ENCODE data around the gene PDE4D.

Gene PDE4D

DNA sequence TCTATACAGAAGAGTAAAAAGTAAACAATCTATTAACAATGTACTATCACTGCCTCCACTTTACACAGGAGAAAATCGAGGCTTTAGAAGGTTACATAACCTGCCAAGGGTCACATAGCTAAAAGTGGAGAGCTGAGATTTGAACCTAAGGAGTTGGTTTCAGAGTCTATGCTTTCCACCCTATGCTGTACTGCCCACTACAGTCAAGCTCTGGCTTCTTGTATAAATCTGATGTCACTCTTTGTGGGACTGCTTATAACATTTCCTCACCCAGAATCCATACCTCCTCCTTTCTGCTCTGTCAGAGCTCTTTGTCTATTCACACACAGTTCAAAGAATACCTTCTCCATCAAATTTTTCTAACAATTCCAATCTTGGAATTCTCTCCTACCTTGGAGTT is 807.5 kb downstream of the PDE4D start (continued):
- TF ChIP-seq TCF4 (CRISPR knock-in tag; IDR thresholded peaks at IDR 0.05; ENCODE audit: borderline replicate concordance) = no peak
- no peak for TF ChIP-seq BACH2 (CRISPR knock-in tag; IDR thresholded peaks at IDR 0.05; ENCODE audit: borderline replicate concordance)

DNA sequence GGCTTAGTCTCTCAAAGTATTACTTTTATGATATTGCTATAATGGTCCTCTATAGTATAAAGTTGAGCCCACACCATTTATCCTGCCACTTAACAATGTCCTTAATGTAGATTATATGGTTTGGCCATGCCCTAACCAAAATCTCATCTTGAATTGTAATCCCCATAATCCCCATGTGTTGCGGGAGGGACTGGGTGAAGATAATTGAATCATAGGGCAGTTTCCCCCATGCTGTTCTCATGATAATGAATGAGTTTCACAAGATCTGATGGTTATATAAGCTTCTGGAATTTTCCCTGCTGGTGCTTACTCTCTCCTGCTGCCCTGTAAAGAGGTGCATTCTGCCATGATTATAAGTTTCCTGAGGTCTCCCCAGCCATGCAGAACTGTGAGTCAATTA is 811.8 kb downstream of the PDE4D start:
- no peak for ATAC-seq
- TF ChIP-seq ARNTL (CRISPR knock-in tag; IDR thresholded peaks at IDR 0.05; ENCODE audit: borderline replicate concordance, low read depth) = no peak
- no peak for TF ChIP-seq TOX (CRISPR knock-in tag; IDR thresholded peaks at IDR 0.05; ENCODE audit: borderline replicate concordance)
- TF ChIP-seq ZNF70 (CRISPR knock-in tag; IDR thresholded peaks at IDR 0.05) = no peak
- TF ChIP-seq ZNF565 (CRISPR knock-in tag; conservative IDR thresholded peaks at IDR 0.05; ENCODE audit: low read depth) = no peak
- TF ChIP-seq TCF4 (CRISPR knock-in tag; IDR thresholded peaks at IDR 0.05; ENCODE audit: borderline replicate concordance) = no peak
- no peak for TF ChIP-seq ZFP3 (CRISPR knock-in tag; IDR thresholded peaks at IDR 0.05)
- TF ChIP-seq ZFP30 (CRISPR knock-in tag; IDR thresholded peaks at IDR 0.05) = no peak
- TF ChIP-seq ESRRG (CRISPR knock-in tag; IDR thresholded peaks at IDR 0.05) = no peak
- no peak for TF ChIP-seq OSR1 (CRISPR knock-in tag; IDR thresholded peaks at IDR 0.05)
- TF ChIP-seq, protein P1, sequence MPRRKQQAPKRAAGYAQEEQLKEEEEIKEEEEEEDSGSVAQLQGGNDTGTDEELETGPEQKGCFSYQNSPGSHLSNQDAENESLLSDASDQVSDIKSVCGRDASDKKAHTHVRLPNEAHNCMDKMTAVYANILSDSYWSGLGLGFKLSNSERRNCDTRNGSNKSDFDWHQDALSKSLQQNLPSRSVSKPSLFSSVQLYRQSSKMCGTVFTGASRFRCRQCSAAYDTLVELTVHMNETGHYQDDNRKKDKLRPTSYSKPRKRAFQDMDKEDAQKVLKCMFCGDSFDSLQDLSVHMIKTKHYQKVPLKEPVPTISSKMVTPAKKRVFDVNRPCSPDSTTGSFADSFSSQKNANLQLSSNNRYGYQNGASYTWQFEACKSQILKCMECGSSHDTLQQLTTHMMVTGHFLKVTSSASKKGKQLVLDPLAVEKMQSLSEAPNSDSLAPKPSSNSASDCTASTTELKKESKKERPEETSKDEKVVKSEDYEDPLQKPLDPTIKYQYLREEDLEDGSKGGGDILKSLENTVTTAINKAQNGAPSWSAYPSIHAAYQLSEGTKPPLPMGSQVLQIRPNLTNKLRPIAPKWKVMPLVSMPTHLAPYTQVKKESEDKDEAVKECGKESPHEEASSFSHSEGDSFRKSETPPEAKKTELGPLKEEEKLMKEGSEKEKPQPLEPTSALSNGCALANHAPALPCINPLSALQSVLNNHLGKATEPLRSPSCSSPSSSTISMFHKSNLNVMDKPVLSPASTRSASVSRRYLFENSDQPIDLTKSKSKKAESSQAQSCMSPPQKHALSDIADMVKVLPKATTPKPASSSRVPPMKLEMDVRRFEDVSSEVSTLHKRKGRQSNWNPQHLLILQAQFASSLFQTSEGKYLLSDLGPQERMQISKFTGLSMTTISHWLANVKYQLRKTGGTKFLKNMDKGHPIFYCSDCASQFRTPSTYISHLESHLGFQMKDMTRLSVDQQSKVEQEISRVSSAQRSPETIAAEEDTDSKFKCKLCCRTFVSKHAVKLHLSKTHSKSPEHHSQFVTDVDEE (CRISPR knock-in tag; IDR thresholded peaks at IDR 0.05) = no peak
- TF ChIP-seq, protein P2, sequence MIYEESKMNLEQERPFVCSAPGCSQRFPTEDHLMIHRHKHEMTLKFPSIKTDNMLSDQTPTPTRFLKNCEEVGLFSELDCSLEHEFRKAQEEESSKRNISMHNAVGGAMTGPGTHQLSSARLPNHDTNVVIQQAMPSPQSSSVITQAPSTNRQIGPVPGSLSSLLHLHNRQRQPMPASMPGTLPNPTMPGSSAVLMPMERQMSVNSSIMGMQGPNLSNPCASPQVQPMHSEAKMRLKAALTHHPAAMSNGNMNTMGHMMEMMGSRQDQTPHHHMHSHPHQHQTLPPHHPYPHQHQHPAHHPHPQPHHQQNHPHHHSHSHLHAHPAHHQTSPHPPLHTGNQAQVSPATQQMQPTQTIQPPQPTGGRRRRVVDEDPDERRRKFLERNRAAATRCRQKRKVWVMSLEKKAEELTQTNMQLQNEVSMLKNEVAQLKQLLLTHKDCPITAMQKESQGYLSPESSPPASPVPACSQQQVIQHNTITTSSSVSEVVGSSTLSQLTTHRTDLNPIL (CRISPR knock-in tag; IDR thresholded peaks at IDR 0.05; ENCODE audit: low read depth) = no peak
- no peak for TF ChIP-seq BACH2 (CRISPR knock-in tag; IDR thresholded peaks at IDR 0.05; ENCODE audit: borderline replicate concordance)
- TF ChIP-seq, protein P3, sequence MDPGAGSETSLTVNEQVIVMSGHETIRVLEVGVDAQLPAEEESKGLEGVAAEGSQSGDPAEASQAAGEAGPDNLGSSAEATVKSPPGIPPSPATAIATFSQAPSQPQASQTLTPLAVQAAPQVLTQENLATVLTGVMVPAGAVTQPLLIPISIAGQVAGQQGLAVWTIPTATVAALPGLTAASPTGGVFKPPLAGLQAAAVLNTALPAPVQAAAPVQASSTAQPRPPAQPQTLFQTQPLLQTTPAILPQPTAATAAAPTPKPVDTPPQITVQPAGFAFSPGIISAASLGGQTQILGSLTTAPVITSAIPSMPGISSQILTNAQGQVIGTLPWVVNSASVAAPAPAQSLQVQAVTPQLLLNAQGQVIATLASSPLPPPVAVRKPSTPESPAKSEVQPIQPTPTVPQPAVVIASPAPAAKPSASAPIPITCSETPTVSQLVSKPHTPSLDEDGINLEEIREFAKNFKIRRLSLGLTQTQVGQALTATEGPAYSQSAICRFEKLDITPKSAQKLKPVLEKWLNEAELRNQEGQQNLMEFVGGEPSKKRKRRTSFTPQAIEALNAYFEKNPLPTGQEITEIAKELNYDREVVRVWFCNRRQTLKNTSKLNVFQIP (CRISPR knock-in tag; IDR thresholded peaks at IDR 0.05; ENCODE audit: borderline replicate concordance, low read depth) = no peak
- no peak for TF ChIP-seq GLIS3 (CRISPR knock-in tag; IDR thresholded peaks at IDR 0.05)
- TF ChIP-seq ISL1 (CRISPR knock-in tag; IDR thresholded peaks at IDR 0.05) = no peak

DNA sequence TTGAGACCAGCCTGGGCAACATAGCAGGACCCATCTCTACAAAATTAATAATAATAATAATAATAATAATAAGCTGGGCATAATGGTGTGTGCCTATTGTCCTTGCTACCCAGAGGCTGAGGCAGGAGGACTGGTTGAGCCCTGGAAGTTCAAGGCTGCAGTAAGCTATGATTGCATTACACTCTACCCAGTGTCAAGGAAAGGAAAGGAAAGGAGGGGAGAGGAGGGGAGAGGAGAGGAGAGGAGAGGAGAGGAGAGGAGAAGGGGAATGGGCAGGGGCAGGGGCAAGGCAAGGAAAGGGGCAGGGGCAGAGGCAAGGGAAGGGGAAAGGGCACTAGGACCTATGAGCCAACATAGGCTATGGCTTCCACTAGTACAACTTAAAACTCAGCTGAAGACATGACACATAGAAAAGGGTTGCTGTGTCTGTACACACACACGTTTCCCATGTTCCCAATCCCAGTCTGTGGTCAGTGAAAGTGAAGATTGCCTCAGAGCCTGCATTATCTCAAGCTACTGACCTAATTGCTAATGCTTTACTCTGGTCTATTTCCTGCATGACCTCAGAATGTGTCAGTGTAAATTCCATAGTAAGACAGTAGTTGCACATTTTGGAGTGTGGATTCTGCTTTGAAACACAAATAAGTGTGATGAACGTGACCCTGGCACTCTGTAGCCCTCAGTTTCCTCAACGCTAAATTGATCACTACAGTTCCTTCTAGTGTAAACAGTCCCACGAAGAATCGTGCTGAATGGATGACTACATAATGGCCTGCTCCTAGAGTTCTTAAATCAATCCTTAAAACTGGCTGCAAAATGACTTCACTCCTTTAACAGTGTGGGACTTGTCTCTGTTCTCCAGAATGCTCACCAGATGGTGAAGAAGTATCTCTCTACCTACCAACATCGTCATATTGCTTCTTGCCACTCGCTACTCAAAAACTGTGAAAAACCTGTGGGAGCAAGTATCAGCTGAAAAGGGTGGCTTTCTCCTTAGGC is 813.6 kb downstream of the PDE4D start:
- TF ChIP-seq ISL1 (CRISPR knock-in tag; IDR thresholded peaks at IDR 0.05) = peak; percentile 73
- no peak for TF ChIP-seq ZFP3 (CRISPR knock-in tag; IDR thresholded peaks at IDR 0.05)
- peak; percentile 88 for ATAC-seq

DNA sequence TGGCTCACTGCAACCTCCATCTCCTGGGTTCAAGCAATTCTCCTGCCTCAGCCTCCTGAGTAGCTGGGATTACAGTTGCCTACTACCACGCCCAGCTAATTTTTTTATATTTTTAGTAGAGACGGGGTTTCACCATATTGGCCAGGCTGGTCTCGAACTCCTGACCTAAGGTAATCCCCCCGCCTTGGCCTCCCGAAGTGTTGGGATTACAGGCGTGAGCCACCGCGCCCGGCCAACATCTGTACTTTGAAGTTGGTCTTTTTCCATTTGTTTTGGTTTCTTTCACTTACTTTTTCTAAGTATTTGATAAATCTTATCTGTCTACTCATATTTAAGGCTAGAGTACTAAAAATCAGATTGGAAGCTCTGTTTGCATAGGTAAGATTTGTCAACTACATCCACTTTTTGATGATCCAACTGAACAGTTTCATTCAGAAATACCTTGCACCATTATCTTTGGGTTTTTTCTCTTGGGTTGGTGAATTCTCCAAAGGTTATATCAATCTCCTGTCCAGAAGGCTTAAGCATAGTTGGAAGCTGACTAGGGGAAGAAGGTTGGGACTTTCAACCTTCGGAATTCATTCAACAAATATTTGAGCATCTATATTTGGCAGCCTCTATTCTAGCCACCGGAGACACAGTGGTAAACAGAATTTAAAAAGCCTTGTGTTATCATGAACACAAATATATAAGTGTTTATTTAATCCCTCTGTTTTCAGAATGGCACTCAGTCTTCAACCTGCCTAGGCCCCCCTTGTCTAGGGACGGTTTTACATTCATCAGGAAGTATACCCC is 821.6 kb downstream of the PDE4D start:
- ATAC-seq = no peak

More for the DNA sequence above, 821.6 kb downstream of the PDE4D start:
- TF ChIP-seq, protein P2 (CRISPR knock-in tag; IDR thresholded peaks at IDR 0.05; ENCODE audit: low read depth) = no peak
- TF ChIP-seq, protein P1 (CRISPR knock-in tag; IDR thresholded peaks at IDR 0.05) = no peak
- TF ChIP-seq RARB (CRISPR knock-in tag; IDR thresholded peaks at IDR 0.05) = no peak
- TF ChIP-seq ZC3H10 (CRISPR knock-in tag; IDR thresholded peaks at IDR 0.05) = no peak

Data from SK-N-SH treated with all-trans-retinoic acid at 6 μM for 48 hours (cell line).